Nephron (organoid): ENCODE data around the gene VPS35L.

Experiments
- H3K27ac Mint-ChIP-seq, 3 experiments: 2 replicates each; pipeline ENCODE4 v1.8.0; 2020; ENCODE audit warnings: mixed read lengths in 3 of 3, mild to moderate bottlenecking in 2 of 3, moderate library complexity in 1 of 3
- H3K27me3 Mint-ChIP-seq: 2 replicates; pipeline ENCODE4 v1.8.0; 2021; ENCODE audit warnings: low read depth, mild to moderate bottlenecking, moderate library complexity, mixed read lengths
- H3K36me3 Mint-ChIP-seq: 2 replicates; pipeline ENCODE4 v1.8.0; 2020; ENCODE audit warnings: low read depth, mixed read lengths
- H3K4me1 Mint-ChIP-seq: 2 replicates; pipeline ENCODE4 v1.8.0; 2020; ENCODE audit warnings: mixed read lengths
- H3K4me3 Mint-ChIP-seq, 3 experiments: 2 replicates each; pipeline ENCODE4 v1.8.0; 2020; ENCODE audit warnings: mild to moderate bottlenecking in 3 of 3, mixed read lengths in 3 of 3, moderate library complexity in 2 of 3
- H3K9me3 Mint-ChIP-seq: 2 replicates; pipeline ENCODE4 v1.8.0; 2020; ENCODE audit warnings: mixed read lengths
- CTCF ChIP-seq, 3 experiments: fragments of 200-600 bp; sonication (generic); IDR thresholded peaks; one replicate each; pipeline ENCODE4 v1.5.0; 2021; ENCODE audit warnings: antibody characterized with exemption in 3 of 3; ENCODE audit not compliant: unreplicated experiment in 3 of 3

Gene VPS35L

DNA sequence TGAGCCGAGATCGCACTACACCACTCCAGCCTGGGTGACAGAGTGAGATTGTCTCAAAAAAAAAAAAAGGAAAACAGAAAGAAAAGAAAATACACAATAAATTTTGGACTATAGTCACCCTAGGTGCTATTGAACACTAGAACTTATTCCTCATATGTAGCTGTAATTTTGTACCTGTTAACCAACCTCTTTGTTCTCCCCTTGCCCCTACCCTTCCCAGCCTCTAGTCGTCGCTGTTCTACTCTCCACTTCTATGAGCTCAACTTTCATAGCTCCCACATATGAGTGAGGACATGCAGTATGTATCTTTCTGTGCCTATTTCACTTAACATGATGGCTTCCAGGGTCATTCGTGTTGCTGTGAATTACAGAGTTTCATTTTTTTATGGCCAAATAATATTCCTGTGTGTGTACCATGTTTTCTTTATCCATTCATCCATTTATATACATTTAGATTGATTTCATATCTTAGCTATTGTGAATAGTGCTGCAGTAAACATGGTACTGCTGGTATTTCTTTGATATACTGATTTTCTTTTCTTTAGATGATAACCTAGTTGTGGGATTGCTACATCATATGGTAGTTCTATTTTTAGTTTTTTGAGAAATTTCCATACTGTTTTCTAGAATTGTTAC, 28.3 kb downstream of the VPS35L start:
- TF ChIP-seq CTCF (IDR thresholded peaks at IDR 0.05; ENCODE audit: unreplicated experiment in 3 of 3): peak; percentile 81 to 84 (median 83)
- H3K27me3 Mint-ChIP-seq: no peaks in the 10 kb centered on the region
- H3K9me3 Mint-ChIP-seq: peaks cover 13% of the 10 kb centered on the region

GRCh38 chr16:19588661-19589060, 33.2 kb downstream of the VPS35L start:
- TF ChIP-seq CTCF (IDR thresholded peaks at IDR 0.05; ENCODE audit: unreplicated experiment in 3 of 3): no peak
- H3K27me3 Mint-ChIP-seq: no peaks in the 10 kb centered on the region
- peaks cover 5% of the 10 kb centered on the region for H3K4me1 Mint-ChIP-seq
- no peak overlapping the region for H3K4me3 Mint-ChIP-seq
- no peak overlapping the region for H3K27ac Mint-ChIP-seq
- H3K36me3 Mint-ChIP-seq: peaks cover 50% of the 10 kb centered on the region
- H3K9me3 Mint-ChIP-seq: no peaks in the 10 kb centered on the region

More for the DNA sequence above, 28.3 kb downstream of the VPS35L start:
- Mint-ChIP-seq H3K4me3 (no peak overlapping the region), H3K4me1 (no peaks in the 10 kb centered on the region), H3K27ac (peak overlapping the region in 1 of 3 experiments; percentile 7), H3K36me3 (peaks cover 73% of the 10 kb centered on the region)

DNA sequence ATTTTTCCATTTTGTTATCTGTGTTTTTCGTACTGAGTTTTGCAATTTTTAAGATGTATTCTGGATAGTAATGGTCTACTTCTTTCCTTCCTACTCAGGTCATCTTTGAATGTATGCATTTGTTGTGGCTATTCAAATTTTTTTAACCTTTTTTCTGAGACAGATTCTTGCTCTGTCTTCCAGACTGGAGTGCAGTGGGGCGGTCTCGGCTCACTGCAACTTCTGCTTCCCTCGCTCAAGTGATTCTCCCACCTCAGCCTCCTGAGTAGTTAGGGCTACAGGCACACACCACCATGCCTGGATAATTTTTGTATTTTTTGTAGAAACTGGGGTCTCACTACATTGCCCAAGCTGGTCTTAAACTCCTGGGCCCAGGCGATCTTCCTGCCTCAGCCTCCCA, 33.6 kb downstream of the VPS35L start:
- no peaks in the 10 kb centered on the region for H3K27me3 Mint-ChIP-seq
- TF ChIP-seq CTCF (IDR thresholded peaks at IDR 0.05; ENCODE audit: unreplicated experiment in 3 of 3): no peak
- no peaks in the 10 kb centered on the region for H3K9me3 Mint-ChIP-seq
- no peak overlapping the region for H3K27ac Mint-ChIP-seq
- peaks cover 5% of the 10 kb centered on the region for H3K4me1 Mint-ChIP-seq
- peaks cover 46% of the 10 kb centered on the region for H3K36me3 Mint-ChIP-seq
- no peak overlapping the region for H3K4me3 Mint-ChIP-seq

GRCh38 chr16:19589771-19590302, 34.3 kb downstream of the VPS35L start:
- Mint-ChIP-seq H3K9me3 (no peaks in the 10 kb centered on the region), H3K4me1 (peaks cover 5% of the 10 kb centered on the region), H3K27me3 (no peaks in the 10 kb centered on the region), H3K36me3 (peaks cover 47% of the 10 kb centered on the region), H3K4me3 (no peak overlapping the region), H3K27ac (peak overlapping the region in 2 of 3 experiments; percentile 6 to 58)
- no peak for TF ChIP-seq CTCF (IDR thresholded peaks at IDR 0.05; ENCODE audit: unreplicated experiment in 3 of 3)

DNA sequence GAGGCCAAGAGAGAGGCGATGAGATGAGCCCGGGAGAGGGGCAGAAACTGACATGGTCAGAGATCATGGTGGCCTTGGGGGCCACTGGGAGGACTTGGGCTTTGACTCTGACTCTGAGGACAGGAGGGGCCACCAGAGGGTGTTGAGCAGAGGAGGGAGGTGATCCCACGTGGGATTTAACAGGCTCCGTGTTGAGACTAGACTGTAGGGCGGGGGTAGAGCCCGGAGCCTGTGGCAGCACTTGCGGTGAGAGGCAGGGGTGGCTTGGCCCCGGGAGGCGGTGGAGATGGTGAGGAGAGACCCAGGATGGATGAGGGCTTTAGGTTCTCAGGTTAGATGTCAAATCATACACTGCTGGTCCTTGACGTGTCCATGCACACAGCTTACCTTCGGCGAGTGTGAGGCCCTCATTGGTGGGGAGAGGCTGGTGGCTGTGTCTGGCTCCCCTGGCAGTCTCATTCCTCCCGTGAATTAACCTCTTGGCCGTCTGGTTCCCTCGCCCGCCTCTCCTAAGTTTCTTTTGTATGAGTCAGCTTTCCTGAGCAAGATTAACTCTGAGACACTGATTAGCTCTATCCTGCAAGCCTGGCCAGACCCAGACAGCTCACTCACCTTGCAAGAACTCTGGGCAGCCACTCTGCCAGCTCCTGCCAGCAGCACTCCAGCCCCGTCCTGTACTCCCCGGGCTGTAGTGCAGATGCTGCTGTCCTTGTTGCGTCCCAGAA, 39.7 kb downstream of the VPS35L start:
- peaks cover 30% of the 10 kb centered on the region for H3K36me3 Mint-ChIP-seq

More for the DNA sequence above, 39.7 kb downstream of the VPS35L start:
- H3K27me3 Mint-ChIP-seq: no peaks in the 10 kb centered on the region
- no peaks in the 10 kb centered on the region for H3K4me1 Mint-ChIP-seq
- H3K9me3 Mint-ChIP-seq: no peaks in the 10 kb centered on the region
- no peak for TF ChIP-seq CTCF (IDR thresholded peaks at IDR 0.05; ENCODE audit: unreplicated experiment in 3 of 3)
- H3K4me3 Mint-ChIP-seq: no peak overlapping the region
- no peak overlapping the region for H3K27ac Mint-ChIP-seq
